ENCODE data around the gene MYF6.
"Not testable (repeated sequence)": the region's sequence is repeated elsewhere in the genome, so short reads cannot be mapped to it uniquely, and the experiment has no call there.

The MYF6 gene

DNA sequence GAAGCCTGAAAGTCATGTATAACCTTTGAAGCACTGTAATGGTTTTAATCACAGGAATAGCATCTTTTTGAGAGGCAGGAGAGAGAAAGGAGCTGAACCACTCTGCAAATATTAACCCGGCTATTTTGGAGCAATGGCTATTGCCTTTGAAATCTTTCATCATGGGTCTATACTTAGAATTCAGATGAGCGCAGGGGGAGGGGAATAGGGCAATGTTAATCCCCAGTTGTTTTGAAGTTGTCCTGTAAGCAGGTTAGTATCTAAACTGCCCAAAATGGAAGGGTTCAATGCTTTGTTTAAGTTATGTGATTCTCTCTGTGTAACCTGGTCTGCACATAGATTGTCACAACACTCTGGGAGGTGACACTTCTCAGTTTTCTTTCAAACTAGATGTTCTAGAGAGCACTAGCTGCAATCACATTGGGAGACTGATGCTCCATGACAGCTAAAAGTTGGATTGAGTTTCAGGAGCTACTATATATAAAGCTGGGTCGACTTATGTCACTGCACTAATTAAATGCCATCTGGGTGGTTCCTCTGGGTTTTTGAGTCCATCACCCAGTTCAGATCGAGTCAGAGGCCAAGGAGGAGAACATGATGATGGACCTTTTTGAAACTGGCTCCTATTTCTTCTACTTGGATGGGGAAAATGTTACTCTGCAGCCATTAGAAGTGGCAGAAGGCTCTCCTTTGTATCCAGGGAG is at the start of gene MYF6:
Gene MYF6, plus strand, starts transcription at position 509 of the 704 bp plus-strand sequence. Its CDS starts 86 bp downstream, at position 595.
- TF ChIP-seq POLR2A (IDR thresholded peaks at IDR 0.05; ENCODE audit: extremely low read depth, insufficient read length), result no peak
- TF ChIP-seq, protein P1, sequence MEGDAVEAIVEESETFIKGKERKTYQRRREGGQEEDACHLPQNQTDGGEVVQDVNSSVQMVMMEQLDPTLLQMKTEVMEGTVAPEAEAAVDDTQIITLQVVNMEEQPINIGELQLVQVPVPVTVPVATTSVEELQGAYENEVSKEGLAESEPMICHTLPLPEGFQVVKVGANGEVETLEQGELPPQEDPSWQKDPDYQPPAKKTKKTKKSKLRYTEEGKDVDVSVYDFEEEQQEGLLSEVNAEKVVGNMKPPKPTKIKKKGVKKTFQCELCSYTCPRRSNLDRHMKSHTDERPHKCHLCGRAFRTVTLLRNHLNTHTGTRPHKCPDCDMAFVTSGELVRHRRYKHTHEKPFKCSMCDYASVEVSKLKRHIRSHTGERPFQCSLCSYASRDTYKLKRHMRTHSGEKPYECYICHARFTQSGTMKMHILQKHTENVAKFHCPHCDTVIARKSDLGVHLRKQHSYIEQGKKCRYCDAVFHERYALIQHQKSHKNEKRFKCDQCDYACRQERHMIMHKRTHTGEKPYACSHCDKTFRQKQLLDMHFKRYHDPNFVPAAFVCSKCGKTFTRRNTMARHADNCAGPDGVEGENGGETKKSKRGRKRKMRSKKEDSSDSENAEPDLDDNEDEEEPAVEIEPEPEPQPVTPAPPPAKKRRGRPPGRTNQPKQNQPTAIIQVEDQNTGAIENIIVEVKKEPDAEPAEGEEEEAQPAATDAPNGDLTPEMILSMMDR (IDR thresholded peaks at IDR 0.05; ENCODE audit: low read depth, low read length), result no peak
- TF ChIP-seq MYC (IDR thresholded peaks at IDR 0.05; ENCODE audit: low read depth, low read length), result no peak
- DNase-seq (ENCODE audit: low read depth), result no peak
- H3K4me3 ChIP-seq (ENCODE audit: low read depth, low read length), result no peak within 1 kb of the TSS

- TF ChIP-seq MAX (IDR thresholded peaks at IDR 0.05; ENCODE audit: low read depth, low read length) (no peak), POLR2A (IDR thresholded peaks at IDR 0.05; ENCODE audit: extremely low read depth, insufficient read length) (no peak)
- TF ChIP-seq, protein P1 (IDR thresholded peaks at IDR 0.05; ENCODE audit: low read depth, low read length), result no peak
- no peak for DNase-seq (ENCODE audit: low read depth)
- no peak overlapping the region for H3K4me3 ChIP-seq (ENCODE audit: low read depth, low read length)
Measured at GRCh38 chr12:80659512-80660063, 47.8 kb upstream of the MYF6 start.

GRCh38 chr12:80662586-80662985 is 44.8 kb upstream of the MYF6 start:
- no peak for DNase-seq (ENCODE audit: low read depth)
- no peak overlapping the region for H3K4me3 ChIP-seq (ENCODE audit: low read depth, low read length)
- TF ChIP-seq MYC (IDR thresholded peaks at IDR 0.05; ENCODE audit: low read depth, low read length) (no peak), MAX (IDR thresholded peaks at IDR 0.05; ENCODE audit: low read depth, low read length) (no peak), POLR2A (IDR thresholded peaks at IDR 0.05; ENCODE audit: extremely low read depth, insufficient read length) (no peak)
- TF ChIP-seq, protein P1 (IDR thresholded peaks at IDR 0.05; ENCODE audit: low read depth, low read length), result no peak

- DNase-seq (ENCODE audit: low read depth), result no peak
- no peak for TF ChIP-seq POLR2A (IDR thresholded peaks at IDR 0.05; ENCODE audit: extremely low read depth, insufficient read length)
- TF ChIP-seq MYC (IDR thresholded peaks at IDR 0.05; ENCODE audit: low read depth, low read length), result no peak
- TF ChIP-seq MAX (IDR thresholded peaks at IDR 0.05; ENCODE audit: low read depth, low read length), result no peak
- TF ChIP-seq, protein P1 (IDR thresholded peaks at IDR 0.05; ENCODE audit: low read depth, low read length), result no peak
- no peak overlapping the region for H3K4me3 ChIP-seq (ENCODE audit: low read depth, low read length)
Measured at GRCh38 chr12:80670214-80670613, 37.2 kb upstream of the MYF6 start.

- not testable (repeated sequence) for DNase-seq (ENCODE audit: low read depth); H3K4me3 ChIP-seq (ENCODE audit: low read depth, low read length)
Measured at GRCh38 chr12:80676042-80676636, 31.3 kb upstream of the MYF6 start.

DNA sequence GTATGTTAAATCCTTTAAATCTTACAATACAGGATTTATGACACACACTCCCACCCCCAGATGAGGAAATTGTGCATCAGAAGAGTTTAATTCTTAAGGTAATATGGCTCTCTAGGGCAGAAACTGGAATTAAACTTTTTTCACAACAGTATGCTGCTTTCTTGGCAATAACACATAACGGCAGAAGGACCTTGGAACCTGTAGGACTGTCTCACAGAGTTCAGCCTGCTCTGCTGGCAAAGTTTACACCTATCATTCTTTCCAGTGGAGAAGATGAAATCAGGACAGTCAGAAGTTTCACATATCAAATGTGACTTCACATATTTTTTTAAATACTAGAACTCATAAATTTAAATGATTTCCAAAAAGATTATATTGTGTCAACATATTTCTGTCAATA is 30.6 kb upstream of the MYF6 start:
- DNase-seq (ENCODE audit: low read depth), result no peak
- H3K4me3 ChIP-seq (ENCODE audit: low read depth, low read length), result no peak overlapping the region
- TF ChIP-seq MYC (IDR thresholded peaks at IDR 0.05; ENCODE audit: low read depth, low read length) (no peak), MAX (IDR thresholded peaks at IDR 0.05; ENCODE audit: low read depth, low read length) (no peak), POLR2A (IDR thresholded peaks at IDR 0.05; ENCODE audit: extremely low read depth, insufficient read length) (no peak)
- TF ChIP-seq, protein P1 (IDR thresholded peaks at IDR 0.05; ENCODE audit: low read depth, low read length), result no peak

Measured in NB4 (cell line).